Mucosa of descending colon (tissue), 3 donors: Measurements from ENCODE around the gene PLEKHH3. TPM values are rescaled to one million over a fixed set of nuclear protein-coding genes. Genes with fewer than 3 reads are reported as not detected.

ENCODE experiments used
- ATAC-seq: fragments of 200-7000 bp; cut with Tn5 transposase; one replicate; pipeline ENCODE4 v1.9.1; 2020; ENCODE audit warnings: mild to moderate bottlenecking, moderate library complexity
- DNase-seq, 3 donors: peaks; one replicate each; pipeline ENCODE4 v3.0.0-alpha.2; 2020
- H3K36me3 ChIP-seq: fragments of 200-600 bp; one replicate; pipeline ENCODE4 v1.8.0; 2021; ENCODE audit warnings: low read depth, mild to moderate bottlenecking
- H3K4me1 ChIP-seq: fragments of 200-600 bp; one replicate; pipeline ENCODE4 v1.8.0; 2021; ENCODE audit warnings: low read depth, mild to moderate bottlenecking
- H3K4me3 ChIP-seq: fragments of 200-600 bp; one replicate; pipeline ENCODE4 v1.8.0; 2021; ENCODE audit warnings: mild to moderate bottlenecking
- H3K9me3 ChIP-seq: fragments of 200-600 bp; one replicate; pipeline ENCODE4 v1.8.0; 2021; ENCODE audit warnings: mild to moderate bottlenecking
- CTCF ChIP-seq: fragments of 200-600 bp; IDR thresholded peaks from one replicate; pipeline ENCODE4 v1.8.0; 2022; ENCODE audit warnings: antibody characterized with exemption, mild to moderate bottlenecking
- intact Hi-C, 2 donors: fragments of 100-400 bp; cut with DNase I in 1 of 2; cut with micrococcal nuclease in 1 of 2; formaldehyde crosslinking; loops; one replicate each; pipeline versions ENCODE4 v1.11.0 to v1.11.1; 2022; cut with DNase I, micrococcal nuclease
- total RNA-seq, 3 donors: library from RNA; stranded (reverse); fragmentation: NEBNext Ultra II Directional in 2 of 3; extraction: Animal tissue kit (Norgen Biotek cat#: 25700) in 2 of 3; gene quantifications; one replicate each; pipeline versions ENCODE4 v1.2.1 to v1.2.4, GENCODE V29; 2021 to 2023
- donor health status: DM: no; HTN: no; CAD: no; lungs with moderate emphysema.
- donor health status: DM: no; HTN: no; CAD: no.
- donor health status: DM: no; HTN: yes; CAD: no.

The PLEKHH3 gene
- total RNA-seq, 3 donors from 2014 or later = 4.3 to 27.5 (median 10.4) TPM

GRCh38 chr17:42681976-42682721 lies 5.4 kb upstream of the PLEKHH3 start, which contains the start of gene CNTNAP1:
Gene CNTNAP1 (plus strand): TSS chr17:42682531. CDS start chr17:42682830, 299 bp downstream.
- Histone ChIP-seq H3K4me1 (peaks cover 62% of the 10 kb centered on the region), H3K9me3 (no peaks in the 10 kb centered on the region), H3K4me3 (no peak within 1 kb of the TSS), H3K36me3 (no peaks in the 10 kb centered on the region)
- intact Hi-C loops = no loop called here
- DNase-seq (peak in 1 of 3 donors; percentile 68), ATAC-seq (no peak)
- TF ChIP-seq CTCF = no peak

DNA sequence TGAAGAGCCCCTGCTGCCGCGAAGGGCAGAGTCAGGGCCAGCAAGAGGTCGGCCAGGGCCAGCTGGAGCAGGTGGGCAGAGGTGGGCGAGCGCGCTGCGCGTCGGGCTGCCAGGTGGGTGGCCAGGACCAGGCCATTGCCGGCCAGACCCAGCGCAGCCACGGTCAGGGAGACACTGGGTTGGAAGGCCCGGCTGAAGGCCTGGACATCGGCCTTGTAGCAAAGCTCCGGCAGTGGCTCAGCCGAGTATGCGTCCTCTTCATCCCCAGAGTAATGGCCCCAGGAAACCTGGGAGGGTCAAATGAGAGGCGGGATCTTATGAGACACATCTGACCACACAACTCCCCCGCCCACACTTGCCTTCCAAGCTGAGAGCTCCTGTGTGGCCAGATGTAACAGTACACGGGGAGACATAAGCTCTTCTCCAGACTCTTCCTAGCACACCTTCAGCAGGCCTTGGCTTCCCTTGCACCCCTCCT lies 3.6 kb upstream of the PLEKHH3 start:
- TF ChIP-seq CTCF = no peak
- Histone ChIP-seq H3K4me1 (peaks cover 68% of the 10 kb centered on the region), H3K4me3 (no peak overlapping the region), H3K36me3 (no peaks in the 10 kb centered on the region), H3K9me3 (no peaks in the 10 kb centered on the region)
- ATAC-seq (no peak), DNase-seq (no peak)
- intact Hi-C loops = no loop called here

- DNase-seq (peak; percentile 83 to 89 (median 88)), ATAC-seq (peak; percentile 63)
- peak; percentile 91 for TF ChIP-seq CTCF
- Histone ChIP-seq H3K9me3 (no peaks in the 10 kb centered on the region), H3K4me1 (peaks cover 72% of the 10 kb centered on the region), H3K4me3 (no peak overlapping the region), H3K36me3 (no peaks in the 10 kb centered on the region)
- intact Hi-C loops = loop anchor here in 1 of 2 donors (10.0 kb wide), 1 partner anchor 105 kb away; the partner anchor contains the start of gene PSMC3IP
These were observed 2.9 kb upstream of the PLEKHH3 start for GRCh38 chr17:42679492-42680330.

DNA sequence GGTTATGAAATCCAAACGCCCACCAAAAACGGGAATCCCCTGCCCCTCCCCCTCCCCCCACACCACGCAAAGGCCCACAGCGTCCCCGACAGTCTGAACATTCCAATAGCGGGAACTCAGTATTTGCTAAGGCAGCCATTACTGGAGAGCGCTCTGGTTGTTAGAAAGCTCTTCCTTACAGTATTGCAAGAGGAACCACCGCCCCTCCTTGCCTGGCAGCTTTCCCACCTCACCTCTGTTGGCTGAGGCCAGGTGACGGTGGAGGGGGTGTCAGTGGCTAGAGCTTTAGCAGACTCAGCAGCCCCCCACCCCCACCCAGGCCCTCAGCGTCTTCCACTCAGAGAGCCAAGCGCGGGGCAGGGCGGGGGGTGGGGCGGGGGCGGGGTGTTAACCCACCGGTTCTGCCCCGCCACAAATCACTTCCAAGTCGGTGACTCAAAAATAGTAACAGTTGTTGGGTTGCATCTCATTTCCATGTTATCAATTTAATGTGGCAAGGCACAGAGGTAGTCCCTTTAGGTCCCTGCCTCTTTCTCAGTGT lies 2.2 kb upstream of the PLEKHH3 start:
- no peak for TF ChIP-seq CTCF
- no peak overlapping the region for H3K4me3 ChIP-seq
- H3K4me1 ChIP-seq = peaks cover 72% of the 10 kb centered on the region
- H3K9me3 ChIP-seq = no peaks in the 10 kb centered on the region
- no peaks in the 10 kb centered on the region for H3K36me3 ChIP-seq
- peak; percentile 1 for ATAC-seq
- peak; percentile 72 to 85 (median 78) for DNase-seq
- intact Hi-C loops = loop anchor here in 1 of 2 donors (10.0 kb wide), 1 partner anchor 104 kb away; the partner anchor contains the start of gene PSMC3IP
